HCT116 (cell line): ENCODE data around the gene KMT2E.

Experiments used
- EZH2 ChIP-seq: fragments of 200-600 bp; sonication (generic); IDR thresholded peaks from 2 replicates; pipeline ENCODE4 v1.6.1; 2017; ENCODE audit warnings: antibody characterized with exemption, mixed run types
- EZH2phosphoT487 ChIP-seq: fragments of 200-600 bp; IDR thresholded peaks from 2 replicates; pipeline ENCODE4 v1.6.1; 2018; ENCODE audit warnings: antibody characterized with exemption, borderline replicate concordance
- POLR2A ChIP-seq: IDR thresholded peaks from 2 replicates; pipeline ENCODE4 v1.7.0; 2011; ENCODE audit warnings: borderline replicate concordance; ENCODE audit not compliant: insufficient read depth, insufficient read length; ENCODE audit errors: extremely low read depth
- SP1 ChIP-seq: IDR thresholded peaks from 2 replicates; pipeline ENCODE4 v1.6.1; 2012; ENCODE audit warnings: low read depth
- ZBTB33 ChIP-seq: IDR thresholded peaks from 2 replicates; pipeline ENCODE4 v1.6.1; 2011; ENCODE audit warnings: mild to moderate bottlenecking, low read length, moderate library complexity; ENCODE audit not compliant: insufficient replicate concordance; ENCODE audit errors: extremely low read depth
- TF ChIP-seq, protein P1 (sequence below), 3 experiments: fragments of 200-600 bp in 1 of 3; sonication (generic) in 1 of 3; IDR thresholded peaks in 2 of 3; conservative IDR thresholded peaks in 1 of 3; 2 replicates each; pipeline ENCODE4 v1.5.1; 2012 to 2017; ENCODE audit warnings: low read depth in 2 of 3, low read length in 2 of 3, antibody characterized with exemption in 1 of 3, borderline replicate concordance in 1 of 3, control low read depth in 1 of 3, mild to moderate bottlenecking in 1 of 3, mixed read lengths in 1 of 3, mixed run types in 1 of 3, moderate library complexity in 1 of 3; ENCODE audit not compliant: insufficient read depth in 1 of 3

GRCh38 chr7:105067691-105068090 is 53.7 kb downstream of the KMT2E start:
- no peak for TF ChIP-seq EZH2
- TF ChIP-seq POLR2A = no peak
- TF ChIP-seq, protein P1, sequence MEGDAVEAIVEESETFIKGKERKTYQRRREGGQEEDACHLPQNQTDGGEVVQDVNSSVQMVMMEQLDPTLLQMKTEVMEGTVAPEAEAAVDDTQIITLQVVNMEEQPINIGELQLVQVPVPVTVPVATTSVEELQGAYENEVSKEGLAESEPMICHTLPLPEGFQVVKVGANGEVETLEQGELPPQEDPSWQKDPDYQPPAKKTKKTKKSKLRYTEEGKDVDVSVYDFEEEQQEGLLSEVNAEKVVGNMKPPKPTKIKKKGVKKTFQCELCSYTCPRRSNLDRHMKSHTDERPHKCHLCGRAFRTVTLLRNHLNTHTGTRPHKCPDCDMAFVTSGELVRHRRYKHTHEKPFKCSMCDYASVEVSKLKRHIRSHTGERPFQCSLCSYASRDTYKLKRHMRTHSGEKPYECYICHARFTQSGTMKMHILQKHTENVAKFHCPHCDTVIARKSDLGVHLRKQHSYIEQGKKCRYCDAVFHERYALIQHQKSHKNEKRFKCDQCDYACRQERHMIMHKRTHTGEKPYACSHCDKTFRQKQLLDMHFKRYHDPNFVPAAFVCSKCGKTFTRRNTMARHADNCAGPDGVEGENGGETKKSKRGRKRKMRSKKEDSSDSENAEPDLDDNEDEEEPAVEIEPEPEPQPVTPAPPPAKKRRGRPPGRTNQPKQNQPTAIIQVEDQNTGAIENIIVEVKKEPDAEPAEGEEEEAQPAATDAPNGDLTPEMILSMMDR (IDR thresholded peaks at IDR 0.05 in 2 of 3, conservative IDR thresholded peaks at IDR 0.05 in 1 of 3; ENCODE audit: borderline replicate concordance in 1 of 3, insufficient read depth in 1 of 3, low read depth in 2 of 3, low read length in 2 of 3) = no peak
- no peak for TF ChIP-seq SP1
- TF ChIP-seq EZH2phosphoT487 = no peak
- TF ChIP-seq ZBTB33 = no peak
